Astrocyte of the cerebellum (primary cell): ENCODE measurements around the gene MEN1.

Source experiments
- DNase-seq: peaks from one replicate; pipeline ENCODE4 v3.0.0-alpha.2; 2011; ENCODE audit warnings: low read depth
- H3K4me3 ChIP-seq: 2 replicates; pipeline ENCODE4 v1.5.1; 2011; ENCODE audit warnings: mild to moderate bottlenecking, low read depth, low read length, moderate library complexity
- CTCF ChIP-seq: IDR thresholded peaks from 2 replicates; pipeline ENCODE4 v1.5.1; 2012; ENCODE audit warnings: low read length, low read depth, moderate library complexity, mild to moderate bottlenecking; ENCODE audit errors: missing control alignments
- in situ Hi-C: cut with HindIII; loops from 2 replicates; pipeline ENCODE4 v1.10.0; 2017; ENCODE audit warnings: low sequenced_read_pairs

Gene MEN1

GRCh38 chr11:64835616-64836447, 25.5 kb upstream of the MEN1 start:
- no peak for TF ChIP-seq CTCF
- no peak for DNase-seq
- no peak overlapping the region for H3K4me3 ChIP-seq
- in situ Hi-C loops: no loop called here

- TF ChIP-seq CTCF: no peak
- DNase-seq: no peak
- no peak overlapping the region for H3K4me3 ChIP-seq
- in situ Hi-C loops: no loop called here
Observed at GRCh38 chr11:64834723-64835615, 24.6 kb upstream of the MEN1 start.

GRCh38 chr11:64834031-64834722, 23.8 kb upstream of the MEN1 start:
- in situ Hi-C loops: no loop called here
- no peak for TF ChIP-seq CTCF
- no peak for DNase-seq
- no peak overlapping the region for H3K4me3 ChIP-seq

GRCh38 chr11:64833509-64833908, 23.2 kb upstream of the MEN1 start:
- no peak overlapping the region for H3K4me3 ChIP-seq
- in situ Hi-C loops: no loop called here
- TF ChIP-seq CTCF: no peak
- no peak for DNase-seq

- no peak for TF ChIP-seq CTCF
- DNase-seq: no peak
- in situ Hi-C loops: no loop called here
- H3K4me3 ChIP-seq: no peak overlapping the region
Observed at GRCh38 chr11:64833198-64833502, 22.8 kb upstream of the MEN1 start.

GRCh38 chr11:64832467-64833197, 22.3 kb upstream of the MEN1 start:
- no peak for DNase-seq
- no peak for TF ChIP-seq CTCF
- H3K4me3 ChIP-seq: no peak overlapping the region
- in situ Hi-C loops: no loop called here
